HepG2 (cell line): Measurements from ENCODE around the gene WNT2. TPM values are rescaled to one million over a fixed set of nuclear protein-coding genes. Genes with fewer than 3 reads are reported as not detected.

Experiments used
- ATAC-seq: fragments of 200-7000 bp; cut with Tn5 transposase; 3 replicates; pipeline ENCODE4 v1.9.1; 2020; ENCODE audit warnings: mild to moderate bottlenecking, moderate library complexity
- BruUV-seq: library from RNA; stranded (reverse); fragments of 400-500 nt; replicated peaks from 2 replicates; lab custom pipeline; 2021; lab: Mats Ljungman, UMichigan
- CTCF ChIA-PET: fragments of 300-600 bp; formaldehyde crosslinking; extraction: SDS; loops from one replicate; lab custom pipeline; 2021; ENCODE audit warnings: low total read pairs, inconsistent platforms, low intra/inter-chr PET ratio; lab: Yijun Ruan, JAX
- POLR2A ChIA-PET: fragments of 350-600 bp; sonication (Branson Sonifier 250); formaldehyde crosslinking; loops from one replicate; lab custom pipeline; 2020; ENCODE audit warnings: antibody characterized with exemption, inconsistent platforms; lab: Yijun Ruan, JAX
- DNase-seq: peaks from one replicate; pipeline ENCODE4 v3.0.0-alpha.2; 2015; ENCODE audit warnings: low spot score
- FAIRE-seq: peaks from 3 replicates; lab custom pipeline; 2011; peaks lifted over from hg19 to GRCh38; lab: Jason Lieb, UNC
- H2AFZ ChIP-seq: one replicate; pipeline ENCODE4 v1.6.1; 2011; ENCODE audit warnings: low read length, inconsistent platforms
- H3K27ac ChIP-seq: fragments of 300-600 bp; 3 replicates; pipeline ENCODE4 v1.8.0; 2011; ENCODE audit warnings: mixed run types, mild to moderate bottlenecking, mixed read lengths, low read length, inconsistent platforms; ENCODE audit not compliant: insufficient read depth; ENCODE audit errors: extremely low read length
- H3K27me3 ChIP-seq, 2 experiments: fragments of 200-600 bp in 1 of 2; 2 replicates in 1 of 2; 3 replicates in 1 of 2; pipeline versions ENCODE4 v1.6.0 to v1.8.0; 2011; ENCODE audit warnings: low read length in 2 of 2, mild to moderate bottlenecking in 2 of 2, moderate library complexity in 2 of 2, inconsistent platforms in 1 of 2; ENCODE audit not compliant: insufficient read depth in 2 of 2, control insufficient read depth in 1 of 2
- H3K36me3 ChIP-seq, 2 experiments: fragments of 200-600 bp in 1 of 2; replicated peaks in 1 of 2; 2 replicates in 1 of 2; 3 replicates in 1 of 2; pipeline versions ENCODE4 v1.5.1 to v1.8.0; 2011; ENCODE audit warnings: low read length in 2 of 2, inconsistent platforms in 1 of 2; ENCODE audit not compliant: insufficient read depth in 2 of 2, control insufficient read depth in 1 of 2
- H3K4me1 ChIP-seq: 2 replicates; pipeline ENCODE4 v1.5.1; 2012; ENCODE audit warnings: low read length, inconsistent platforms; ENCODE audit not compliant: insufficient read depth
- H3K4me2 ChIP-seq: 2 replicates; pipeline ENCODE4 v1.6.0; 2011; ENCODE audit warnings: low read depth, low read length, inconsistent platforms
- H3K4me3 ChIP-seq, 3 experiments: fragments of 200-600 bp in 1 of 3; sonication (generic), shearing (Covaris generic) in 1 of 3; replicated peaks in 1 of 3; 2 replicates each; pipeline ENCODE4 v1.5.1; 2011 to 2016; ENCODE audit warnings: low read length in 3 of 3, inconsistent platforms in 2 of 3, low read depth in 2 of 3, mild to moderate bottlenecking in 2 of 3, control low read depth in 1 of 3, mixed read lengths in 1 of 3; ENCODE audit not compliant: insufficient read depth in 1 of 3
- H3K79me2 ChIP-seq: one replicate; pipeline ENCODE4 v1.6.1; 2011; ENCODE audit warnings: low read length, inconsistent platforms; ENCODE audit not compliant: insufficient read depth
- H3K9ac ChIP-seq: 2 replicates; pipeline ENCODE4 v1.6.0; 2011; ENCODE audit warnings: mild to moderate bottlenecking, low read depth, low read length, inconsistent platforms; ENCODE audit not compliant: insufficient read depth
- H3K9me3 ChIP-seq: 2 replicates; pipeline ENCODE4 v1.5.1; 2012; ENCODE audit warnings: mild to moderate bottlenecking, low read length
- H4K20me1 ChIP-seq: 2 replicates; pipeline ENCODE4 v1.6.0; 2011; ENCODE audit warnings: inconsistent platforms, mild to moderate bottlenecking, low read length, moderate library complexity; ENCODE audit not compliant: insufficient read depth
- BRCA1 ChIP-seq: sonication (generic); formaldehyde crosslinking; IDR thresholded peaks from 2 replicates; pipeline ENCODE4 v1.4.0; 2020; ENCODE audit warnings: missing genetic modification reagents
- JUND ChIP-seq: sonication (generic); formaldehyde crosslinking; IDR thresholded peaks from 2 replicates; pipeline ENCODE4 v1.8.0; 2022; ENCODE audit warnings: mild to moderate bottlenecking, missing genetic modification reagents
- NKX3-1 ChIP-seq: sonication (generic); formaldehyde crosslinking; IDR thresholded peaks from 2 replicates; pipeline ENCODE4 v1.5.0; 2020; ENCODE audit warnings: missing genetic modification reagents
- PCBP1 ChIP-seq: fragments of 200-400 bp; formaldehyde crosslinking; IDR thresholded peaks from 2 replicates; pipeline ENCODE4 v1.6.1; 2017; ENCODE audit warnings: mild to moderate bottlenecking, low read depth, low read length, borderline replicate concordance
- REPIN1 ChIP-seq: sonication (generic); formaldehyde crosslinking; IDR thresholded peaks from 2 replicates; pipeline ENCODE4 v1.8.0; 2022; ENCODE audit warnings: missing genetic modification reagents, low read depth, mild to moderate bottlenecking, borderline replicate concordance
- SAFB2 ChIP-seq: sonication (generic); formaldehyde crosslinking; IDR thresholded peaks from 2 replicates; pipeline ENCODE4 v1.5.1; 2020; ENCODE audit warnings: missing genetic modification reagents, low read depth, mild to moderate bottlenecking, borderline replicate concordance
- SOX6 ChIP-seq, 2 experiments: fragments of 450-650 bp in 1 of 2; sonication (generic) in 1 of 2; formaldehyde crosslinking in 1 of 2; IDR thresholded peaks; 2 replicates each; pipeline versions ENCODE4 v1.4.0 to v1.6.1; 2017 to 2020; ENCODE audit warnings: antibody characterized with exemption in 1 of 2, mild to moderate bottlenecking in 1 of 2, missing genetic modification reagents in 1 of 2
- SP2 ChIP-seq: sonication (generic); formaldehyde crosslinking; IDR thresholded peaks from 2 replicates; pipeline ENCODE4 v1.5.1; 2020; ENCODE audit warnings: mild to moderate bottlenecking, missing genetic modification reagents
- TRIM24 ChIP-seq: sonication (generic); formaldehyde crosslinking; IDR thresholded peaks from 2 replicates; pipeline ENCODE4 v1.8.0; 2022; ENCODE audit warnings: mild to moderate bottlenecking, missing genetic modification reagents
- ZBTB42 ChIP-seq: sonication (generic); formaldehyde crosslinking; IDR thresholded peaks from 2 replicates; pipeline ENCODE4 v1.5.0; 2020; ENCODE audit warnings: mild to moderate bottlenecking, missing genetic modification reagents
- ZFP41 ChIP-seq: sonication (generic); formaldehyde crosslinking; IDR thresholded peaks from 2 replicates; pipeline ENCODE4 v1.4.0; 2020; ENCODE audit warnings: mild to moderate bottlenecking, missing genetic modification reagents, borderline replicate concordance
- ZNF101 ChIP-seq: sonication (generic); formaldehyde crosslinking; IDR thresholded peaks from 2 replicates; pipeline ENCODE4 v1.4.0; 2020; ENCODE audit warnings: mild to moderate bottlenecking, low read depth, missing genetic modification reagents, borderline replicate concordance
- ZNF329 ChIP-seq: sonication (generic); formaldehyde crosslinking; IDR thresholded peaks from 2 replicates; pipeline ENCODE4 v1.9.0; 2021; ENCODE audit warnings: low read depth, mild to moderate bottlenecking, missing genetic modification reagents
- ZNF530 ChIP-seq: sonication (generic); formaldehyde crosslinking; IDR thresholded peaks from 2 replicates; pipeline ENCODE4 v1.5.0; 2020; ENCODE audit warnings: low read depth, mild to moderate bottlenecking, missing genetic modification reagents
- ZSCAN12 ChIP-seq: sonication (generic); formaldehyde crosslinking; IDR thresholded peaks from 2 replicates; pipeline ENCODE4 v1.9.0; 2021; ENCODE audit warnings: mild to moderate bottlenecking, missing genetic modification reagents
- WGBS: methylation state at CpG from one replicate; pipeline ENCODE4 v1.1.6; 2017; ENCODE audit warnings: low lambda C conversion rate; 5-methylcytosine and 5-hydroxymethylcytosine counted together
- in situ Hi-C: cut with HindIII; loops from 2 replicates; pipeline ENCODE4 v1.10.0; 2017; ENCODE audit warnings: low pct_unique_long_range_greater_than_20kb; ENCODE audit not compliant: extremely low pct_ligation_motif_present
- intact Hi-C: fragments of 100-400 bp; cut with micrococcal nuclease; formaldehyde crosslinking; loops from one replicate; pipeline ENCODE4 v1.10.0; 2022; ENCODE audit not compliant: unreplicated experiment
- polyA plus RNA-seq, 8 experiments: library from polyadenylated mRNA; depleted of rRNA in 3 of 8; stranded (reverse) in 7 of 8; unstranded in 1 of 8; fragments of >200 nt; fragmentation: Illumina TruSeq in 4 of 8; extraction: Trizol in 4 of 8; gene quantifications; 2 replicates each; pipeline versions ENCODE4 v1.2.1 to v1.2.3, GENCODE V29; 2011 to 2016; ENCODE audit warnings: low read depth in 4 of 8, missing spikeins in 1 of 8, mixed read lengths in 1 of 8; ENCODE audit not compliant: insufficient read depth in 1 of 8
- total RNA-seq, 5 experiments: library from RNA; depleted of rRNA; stranded (reverse); fragments of >200 nt; fragmentation: Illumina TruSeq; extraction: Trizol; gene quantifications; 2 replicates each; pipeline ENCODE4 v1.2.3, GENCODE V29; 2016; ENCODE audit warnings: low read depth in 1 of 5
- TF ChIP-seq, protein P1 (sequence below), 2 experiments: sonication (generic) in 1 of 2; formaldehyde crosslinking in 1 of 2; IDR thresholded peaks; 2 replicates each; pipeline versions ENCODE4 v1.6.1 to v1.9.0; 2014 to 2022; ENCODE audit warnings: antibody characterized with exemption in 1 of 2, borderline replicate concordance in 1 of 2, inconsistent platforms in 1 of 2, low read depth in 1 of 2, missing genetic modification reagents in 1 of 2
- TF ChIP-seq, protein P2 (sequence below): sonication (generic); formaldehyde crosslinking; IDR thresholded peaks from 2 replicates; pipeline ENCODE4 v1.4.0; 2020; ENCODE audit warnings: missing genetic modification reagents; ENCODE audit errors: not compliant biosample characterization

The WNT2 gene
- total and polyA plus RNA-seq, 2 of the 13 experiments (the other 11 are each of a cell fraction or from before 2014, with no cell fraction given), result not detected

DNA sequence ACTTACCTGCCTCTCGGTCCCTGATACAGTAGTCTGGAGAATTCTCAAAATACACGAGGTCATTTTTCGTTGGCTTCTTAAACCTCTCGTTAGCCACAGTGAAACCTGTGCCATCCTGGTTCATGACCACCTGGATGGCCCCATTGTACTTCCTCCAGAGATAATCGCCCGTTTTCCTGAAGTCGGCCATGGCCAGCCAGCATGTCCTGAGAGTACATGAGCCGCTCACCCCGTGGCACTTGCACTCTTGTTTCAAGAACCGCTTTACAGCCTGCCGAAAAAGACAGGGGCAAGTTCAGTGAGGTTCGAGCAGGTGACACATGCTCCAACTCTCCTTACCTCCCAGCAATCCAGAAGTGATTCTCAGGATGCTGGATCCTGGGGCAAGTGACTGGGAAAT lies 25.3 kb downstream of the WNT2 start:
- ChIA-PET POLR2A (no interaction called here), CTCF (no interaction called here)
- 15% methylated on average over 8 of the region's 12 CpGs for WGBS
- Histone ChIP-seq H3K27me3 (peaks cover 0 to 15% of the 10 kb centered on the region in 2 experiments; a peak in 3 of 5 replicates), H3K4me1 (no peaks in the 10 kb centered on the region), H3K79me2 (no peaks in the 10 kb centered on the region), H3K27ac (no peak overlapping the region), H3K9me3 (no peaks in the 10 kb centered on the region), H2AFZ (no peak overlapping the region), H3K36me3 (no peaks in the 10 kb centered on the region), H4K20me1 (no peaks in the 10 kb centered on the region), H3K9ac (no peak overlapping the region), H3K4me3 (no peak overlapping the region), H3K4me2 (no peak overlapping the region)
- intact Hi-C loops (no loop called here), in situ Hi-C loops (no loop called here)
- ATAC-seq, result no peak
- BruUV-seq, result no TSS peak
- no peak for FAIRE-seq
- no peak for DNase-seq
- no peak for TF ChIP-seq SOX6 (IDR thresholded peaks at IDR 0.05)
- TF ChIP-seq SOX6 (CRISPR knock-in tag; IDR thresholded peaks at IDR 0.05), result no peak
- TF ChIP-seq ZBTB42, result no peak
- TF ChIP-seq SP2 (CRISPR knock-in tag), result no peak
- TF ChIP-seq NKX3-1, result no peak
- no peak for TF ChIP-seq ZSCAN12
- TF ChIP-seq PCBP1, result no peak
- TF ChIP-seq, protein P1, sequence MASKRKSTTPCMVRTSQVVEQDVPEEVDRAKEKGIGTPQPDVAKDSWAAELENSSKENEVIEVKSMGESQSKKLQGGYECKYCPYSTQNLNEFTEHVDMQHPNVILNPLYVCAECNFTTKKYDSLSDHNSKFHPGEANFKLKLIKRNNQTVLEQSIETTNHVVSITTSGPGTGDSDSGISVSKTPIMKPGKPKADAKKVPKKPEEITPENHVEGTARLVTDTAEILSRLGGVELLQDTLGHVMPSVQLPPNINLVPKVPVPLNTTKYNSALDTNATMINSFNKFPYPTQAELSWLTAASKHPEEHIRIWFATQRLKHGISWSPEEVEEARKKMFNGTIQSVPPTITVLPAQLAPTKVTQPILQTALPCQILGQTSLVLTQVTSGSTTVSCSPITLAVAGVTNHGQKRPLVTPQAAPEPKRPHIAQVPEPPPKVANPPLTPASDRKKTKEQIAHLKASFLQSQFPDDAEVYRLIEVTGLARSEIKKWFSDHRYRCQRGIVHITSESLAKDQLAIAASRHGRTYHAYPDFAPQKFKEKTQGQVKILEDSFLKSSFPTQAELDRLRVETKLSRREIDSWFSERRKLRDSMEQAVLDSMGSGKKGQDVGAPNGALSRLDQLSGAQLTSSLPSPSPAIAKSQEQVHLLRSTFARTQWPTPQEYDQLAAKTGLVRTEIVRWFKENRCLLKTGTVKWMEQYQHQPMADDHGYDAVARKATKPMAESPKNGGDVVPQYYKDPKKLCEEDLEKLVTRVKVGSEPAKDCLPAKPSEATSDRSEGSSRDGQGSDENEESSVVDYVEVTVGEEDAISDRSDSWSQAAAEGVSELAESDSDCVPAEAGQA (IDR thresholded peaks at IDR 0.05; ENCODE audit: low read depth), result no peak
- TF ChIP-seq, protein P1 (CRISPR knock-in tag; IDR thresholded peaks at IDR 0.05; ENCODE audit: borderline replicate concordance), result no peak
- no peak for TF ChIP-seq BRCA1 (CRISPR knock-in tag)
- TF ChIP-seq ZNF101 (CRISPR knock-in tag), result no peak
- no peak for TF ChIP-seq JUND
- no peak for TF ChIP-seq REPIN1 (CRISPR knock-in tag)
- TF ChIP-seq ZNF329 (CRISPR knock-in tag), result no peak
- no peak for TF ChIP-seq SAFB2 (CRISPR knock-in tag)
- TF ChIP-seq ZFP41 (CRISPR knock-in tag), result no peak
- TF ChIP-seq TRIM24, result no peak
- no peak for TF ChIP-seq ZNF530 (CRISPR knock-in tag)
- TF ChIP-seq, protein P2, sequence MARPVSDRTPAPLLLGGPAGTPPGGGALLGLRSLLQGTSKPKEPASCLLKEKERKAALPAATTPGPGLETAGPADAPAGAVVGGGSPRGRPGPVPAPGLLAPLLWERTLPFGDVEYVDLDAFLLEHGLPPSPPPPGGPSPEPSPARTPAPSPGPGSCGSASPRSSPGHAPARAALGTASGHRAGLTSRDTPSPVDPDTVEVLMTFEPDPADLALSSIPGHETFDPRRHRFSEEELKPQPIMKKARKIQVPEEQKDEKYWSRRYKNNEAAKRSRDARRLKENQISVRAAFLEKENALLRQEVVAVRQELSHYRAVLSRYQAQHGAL (CRISPR knock-in tag), result no peak
